SU-DHL-6 (cell line): ENCODE measurements around the gene TYRO3.

Experiments
- H2AFZ ChIP-seq: fragments of 200-600 bp; sonication (generic); 2 replicates; pipeline ENCODE4 v1.6.1; 2014; ENCODE audit warnings: low read depth, mild to moderate bottlenecking, moderate library complexity, mixed read lengths, antibody characterized with exemption, low read length; ENCODE audit not compliant: severe bottlenecking
- H3F3A ChIP-seq: fragments of 200-600 bp; shearing (Covaris generic); 2 replicates; pipeline ENCODE4 v1.6.0; 2016; ENCODE audit warnings: antibody characterized with exemption, mild to moderate bottlenecking; ENCODE audit not compliant: insufficient read depth
- H3K27ac ChIP-seq: fragments of 200-600 bp; sonication (generic); 2 replicates; pipeline ENCODE4 v1.5.1; 2016; ENCODE audit warnings: low read depth, mild to moderate bottlenecking, low read length, moderate library complexity, mixed read lengths
- H3K27me3 ChIP-seq: fragments of 200-600 bp; sonication (generic), shearing (Covaris generic); 2 replicates; pipeline ENCODE4 v1.6.0; 2014; ENCODE audit warnings: mild to moderate bottlenecking, low read length
- H3K36me3 ChIP-seq: fragments of 200-600 bp; sonication (generic); 2 replicates; pipeline ENCODE4 v1.6.1; 2014; ENCODE audit warnings: mild to moderate bottlenecking, low read length, mixed read lengths
- H3K4me2 ChIP-seq: fragments of 300-600, 200-600 bp; shearing (Covaris generic), sonication (generic); 2 replicates; pipeline ENCODE4 v1.6.0; 2014; ENCODE audit warnings: low read length, low read depth, mild to moderate bottlenecking; ENCODE audit not compliant: poor library complexity, severe bottlenecking
- H3K4me3 ChIP-seq: fragments of 200-600 bp; sonication (generic); 2 replicates; pipeline ENCODE4 v1.5.1; 2014; ENCODE audit warnings: antibody characterized with exemption, low read length, mild to moderate bottlenecking, mixed read lengths; ENCODE audit not compliant: insufficient read depth, poor library complexity, severe bottlenecking
- H3K79me2 ChIP-seq: fragments of 200-600 bp; sonication (generic); 2 replicates; pipeline ENCODE4 v1.6.1; 2014; ENCODE audit warnings: mild to moderate bottlenecking, low read length, moderate library complexity; ENCODE audit not compliant: insufficient read depth
- H3K9ac ChIP-seq: fragments of 200-600 bp; sonication (generic); 2 replicates; pipeline ENCODE4 v1.7.0; 2014; ENCODE audit warnings: mild to moderate bottlenecking, low read length
- H3K9me2 ChIP-seq: fragments of 200-600 bp; sonication (generic); replicated peaks from 2 replicates; pipeline ENCODE4 v1.6.1; 2014; ENCODE audit warnings: low read length; ENCODE audit not compliant: insufficient read depth
- H3K9me3 ChIP-seq: fragments of 200-600 bp; sonication (generic); 2 replicates; pipeline ENCODE4 v1.6.1; 2014; ENCODE audit warnings: low read length, mixed read lengths; ENCODE audit not compliant: insufficient read depth
- H4K20me1 ChIP-seq: fragments of 200-600 bp; sonication (generic); 2 replicates; pipeline ENCODE4 v1.6.1; 2014; ENCODE audit warnings: low read depth, mild to moderate bottlenecking, antibody characterized with exemption, low read length, moderate library complexity, mixed read lengths
- CTCF ChIP-seq: fragments of 200-600 bp; sonication (generic); IDR thresholded peaks from one replicate; pipeline ENCODE4 v1.5.1; 2017; ENCODE audit warnings: antibody characterized with exemption, mild to moderate bottlenecking, low read length, moderate library complexity; ENCODE audit not compliant: insufficient read depth, poor library complexity, severe bottlenecking
- EZH2phosphoT487 ChIP-seq: fragments of 200-600 bp; sonication (generic), shearing (Covaris generic); conservative IDR thresholded peaks from 2 replicates; pipeline ENCODE4 v1.6.1; 2018; ENCODE audit warnings: mild to moderate bottlenecking, antibody characterized with exemption, low read length, moderate library complexity, mixed read lengths

The TYRO3 gene

GRCh38 chr15:41554343-41554742, 4.7 kb upstream of the TYRO3 start:
- Histone ChIP-seq H4K20me1 (no peaks in the 10 kb centered on the region), H3F3A (peaks cover 13% of the 10 kb centered on the region; the same call in 1 of the 2 replicates), H3K9me2 (no peaks in the 10 kb centered on the region), H3K9ac (no peak overlapping the region), H3K36me3 (no peaks in the 10 kb centered on the region), H3K27ac (no peak overlapping the region), H2AFZ (no peak overlapping the region), H3K4me2 (no peak overlapping the region), H3K9me3 (no peaks in the 10 kb centered on the region), H3K79me2 (no peaks in the 10 kb centered on the region), H3K4me3 (no peak overlapping the region), H3K27me3 (no peaks in the 10 kb centered on the region)
- TF ChIP-seq EZH2phosphoT487 (no peak), CTCF (no peak)

GRCh38 chr15:41554915-41555314, 4.1 kb upstream of the TYRO3 start:
- Histone ChIP-seq H3K36me3 (no peaks in the 10 kb centered on the region), H3K27ac (no peak overlapping the region), H3F3A (peaks cover 13% of the 10 kb centered on the region; the same call in 1 of the 2 replicates), H2AFZ (no peak overlapping the region), H3K4me2 (no peak overlapping the region), H3K27me3 (peaks cover 2% of the 10 kb centered on the region; the same call in 1 of the 2 replicates), H3K79me2 (no peaks in the 10 kb centered on the region), H3K9me2 (no peaks in the 10 kb centered on the region), H3K9me3 (no peaks in the 10 kb centered on the region), H4K20me1 (no peaks in the 10 kb centered on the region), H3K9ac (no peak overlapping the region), H3K4me3 (no peak overlapping the region)
- TF ChIP-seq CTCF (no peak), EZH2phosphoT487 (no peak)

GRCh38 chr15:41556677-41557076, 2.3 kb upstream of the TYRO3 start:
- Histone ChIP-seq H3K9me2 (no peaks in the 10 kb centered on the region), H4K20me1 (no peaks in the 10 kb centered on the region), H3K79me2 (no peaks in the 10 kb centered on the region), H3K4me2 (peak overlapping the region; percentile 6), H3F3A (peaks cover 13% of the 10 kb centered on the region; the same call in 1 of the 2 replicates), H3K36me3 (no peaks in the 10 kb centered on the region), H3K4me3 (no peak overlapping the region), H3K9me3 (no peaks in the 10 kb centered on the region), H3K27ac (no peak overlapping the region), H3K9ac (no peak overlapping the region), H3K27me3 (peaks cover 2% of the 10 kb centered on the region; the same call in 1 of the 2 replicates), H2AFZ (no peak overlapping the region)
- TF ChIP-seq CTCF (no peak), EZH2phosphoT487 (no peak)
